Esophagus mucosa (tissue), 1 donor: ENCODE results near the gene MINPP1. TPM values are rescaled to one million over a fixed set of nuclear protein-coding genes. Genes with fewer than 3 reads are reported as not detected.
"Not testable (repeated sequence)": the region's sequence is repeated elsewhere in the genome, so short reads cannot be mapped to it uniquely, and the experiment has no call there.

Experiments
- ATAC-seq: fragments of 200-7000 bp; cut with Tn5 transposase; one replicate; pipeline ENCODE4 v1.9.1; 2020
- total RNA-seq: library from RNA; stranded (reverse); gene quantifications from one replicate; pipeline ENCODE4 v1.2.4, GENCODE V29; 2023
- donor health status: DM: yes; HTN: yes; CAD: no.

MINPP1 gene
- total RNA-seq, 1 donor from 2014 or later = 3.9 TPM

GRCh38 chr10:87578160-87578841, 73.6 kb downstream of the MINPP1 start:
- no peak for ATAC-seq

- no peak for ATAC-seq
Measured at GRCh38 chr10:87578842-87579401, 74.2 kb downstream of the MINPP1 start.

GRCh38 chr10:87579563-87579962, 74.9 kb downstream of the MINPP1 start:
- ATAC-seq = no peak

GRCh38 chr10:87580016-87580415, 75.3 kb downstream of the MINPP1 start:
- no peak for ATAC-seq

GRCh38 chr10:87585565-87586514, 81.1 kb downstream of the MINPP1 start:
- peak; percentile 96 for ATAC-seq

- ATAC-seq = no peak
Measured at GRCh38 chr10:87589645-87590051, 85.0 kb downstream of the MINPP1 start.

- ATAC-seq = no peak
Measured at GRCh38 chr10:87590705-87591588, 86.3 kb downstream of the MINPP1 start.

- no peak for ATAC-seq
Measured at GRCh38 chr10:87591589-87591886, 86.8 kb downstream of the MINPP1 start.

- ATAC-seq = not testable (repeated sequence)
Measured at GRCh38 chr10:87592920-87593319, 88.2 kb downstream of the MINPP1 start.

GRCh38 chr10:87593702-87594101, 89.0 kb downstream of the MINPP1 start:
- ATAC-seq = no peak

- no peak for ATAC-seq
Measured at GRCh38 chr10:87594181-87594580, 89.5 kb downstream of the MINPP1 start.

- ATAC-seq = no peak
Measured at GRCh38 chr10:87594864-87595263, 90.2 kb downstream of the MINPP1 start.

- ATAC-seq = peak; percentile 69
Measured at GRCh38 chr10:87596351-87596750, 91.7 kb downstream of the MINPP1 start.

GRCh38 chr10:87598700-87599099, 94.0 kb downstream of the MINPP1 start:
- no peak for ATAC-seq

GRCh38 chr10:87600581-87600980, 95.9 kb downstream of the MINPP1 start:
- ATAC-seq = no peak

Other genes starting within 250 kb of the MINPP1 start
- gene NUTM2D, start 147.1 kb upstream of the MINPP1 start, total RNA-seq = 1.8 TPM
- 10.4 TPM for gene PAPSS2, start 155.0 kb downstream of the MINPP1 start, total RNA-seq